IMR-90 (cell line): ENCODE results near the gene PDE5A. TPM values are rescaled to one million over a fixed set of nuclear protein-coding genes. Genes with fewer than 3 reads are reported as not detected.

Experiments
- ATAC-seq: fragments of 200-7000 bp; cut with Tn5 transposase; 2 replicates; pipeline ENCODE4 v1.9.1; 2020; ENCODE audit warnings: low read depth, mild to moderate bottlenecking, moderate library complexity
- BruUV-seq: library from RNA; stranded (reverse); fragments of 400-500 nt; replicated peaks from 2 replicates; lab custom pipeline; 2021; lab: Mats Ljungman, UMichigan
- CTCF ChIA-PET: fragments of 300-600 bp; formaldehyde crosslinking; extraction: SDS; loops from one replicate; lab custom pipeline; 2021; ENCODE audit warnings: antibody characterized with exemption; lab: Yijun Ruan, JAX
- POLR2A ChIA-PET: fragments of 300-600 bp; sonication (Branson Sonifier 250); formaldehyde crosslinking; loops from one replicate; lab custom pipeline; 2022; ENCODE audit warnings: antibody characterized with exemption; ENCODE audit not compliant: unreplicated experiment; lab: Charles Lee
- DNase-seq: peaks from one replicate; pipeline ENCODE4 v3.0.0; 2013
- H2AFZ ChIP-seq: replicated peaks from 2 replicates; pipeline ENCODE3; 2013; ENCODE audit warnings: low read length, mild to moderate bottlenecking; ENCODE audit not compliant: poor library complexity
- H2AK5ac ChIP-seq: 2 replicates; pipeline ENCODE4 v1.6.1; 2013; ENCODE audit warnings: low read depth, low read length, inconsistent platforms
- H2AK9ac ChIP-seq: replicated peaks from 2 replicates; pipeline ENCODE3; 2013; ENCODE audit warnings: mild to moderate bottlenecking, low read depth, low read length, moderate library complexity; ENCODE audit not compliant: poor library complexity
- H2BK120ac ChIP-seq: 2 replicates; pipeline ENCODE4 v1.6.1; 2013; ENCODE audit warnings: low read depth, low read length, inconsistent platforms
- H2BK15ac ChIP-seq: 3 replicates; pipeline ENCODE4 v1.6.1; 2013; ENCODE audit warnings: low read depth, low read length, inconsistent platforms
- H2BK20ac ChIP-seq: 2 replicates; pipeline ENCODE4 v1.6.1; 2013; ENCODE audit warnings: low read depth, mild to moderate bottlenecking, inconsistent platforms, low read length, moderate library complexity
- H2BK5ac ChIP-seq: 2 replicates; pipeline ENCODE4 v1.6.1; 2013; ENCODE audit warnings: mild to moderate bottlenecking, low read depth, low read length, inconsistent platforms; ENCODE audit not compliant: poor library complexity, severe bottlenecking
- H3K14ac ChIP-seq: replicated peaks from 2 replicates; pipeline ENCODE4 v1.6.1; 2013; ENCODE audit warnings: low read depth, low read length, inconsistent platforms
- H3K18ac ChIP-seq: 2 replicates; pipeline ENCODE4 v1.6.1; 2013; ENCODE audit warnings: low read depth, low read length, control low read depth
- H3K23ac ChIP-seq: 2 replicates; pipeline ENCODE4 v1.6.1; 2013; ENCODE audit warnings: low read depth, low read length, inconsistent platforms
- H3K27ac ChIP-seq: 2 replicates; pipeline ENCODE4 v1.5.1; 2013; ENCODE audit warnings: mild to moderate bottlenecking, control low read depth, low read length; ENCODE audit not compliant: insufficient read depth
- H3K27me3 ChIP-seq: 2 replicates; pipeline ENCODE4 v1.6.1; 2013; ENCODE audit warnings: low read length; ENCODE audit not compliant: control insufficient read depth, insufficient read depth
- H3K36me3 ChIP-seq: 2 replicates; pipeline ENCODE4 v1.6.1; 2013; ENCODE audit warnings: low read length, mixed read lengths; ENCODE audit not compliant: control insufficient read depth, insufficient read depth
- H3K4ac ChIP-seq: 2 replicates; pipeline ENCODE4 v1.6.1; 2013; ENCODE audit warnings: low read depth, low read length, inconsistent platforms
- H3K4me1 ChIP-seq: 2 replicates; pipeline ENCODE4 v1.6.1; 2013; ENCODE audit warnings: low read length, mixed read lengths; ENCODE audit not compliant: control insufficient read depth, insufficient read depth
- H3K4me2 ChIP-seq: 2 replicates; pipeline ENCODE4 v1.6.1; 2013; ENCODE audit warnings: low read depth, mild to moderate bottlenecking, control low read depth, low read length, moderate library complexity
- H3K4me3 ChIP-seq: 2 replicates; pipeline ENCODE4 v1.5.1; 2013; ENCODE audit warnings: low read depth, mild to moderate bottlenecking, control low read depth, low read length, moderate library complexity; ENCODE audit not compliant: insufficient read depth
- H3K56ac ChIP-seq: 2 replicates; pipeline ENCODE4 v1.6.1; 2013; ENCODE audit warnings: low read length, inconsistent platforms; ENCODE audit not compliant: insufficient read depth; ENCODE audit errors: extremely low read depth
- H3K79me1 ChIP-seq, 2 experiments: 2 replicates each; pipeline ENCODE4 v1.6.1; 2013; ENCODE audit warnings: low read length in 2 of 2, inconsistent platforms in 1 of 2, low read depth in 1 of 2
- H3K9ac ChIP-seq: 2 replicates; pipeline ENCODE4 v1.6.1; 2013; ENCODE audit warnings: low read depth, low read length, control low read depth
- H3K9me1 ChIP-seq: 2 replicates; pipeline ENCODE4 v1.6.1; 2013; ENCODE audit warnings: low read length, inconsistent platforms; ENCODE audit not compliant: insufficient read depth
- H3K9me3 ChIP-seq: 2 replicates; pipeline ENCODE4 v1.6.1; 2013; ENCODE audit warnings: low read length; ENCODE audit not compliant: control insufficient read depth, insufficient read depth
- H4K20me1 ChIP-seq: 2 replicates; pipeline ENCODE4 v1.6.1; 2013; ENCODE audit warnings: low read length, inconsistent platforms; ENCODE audit not compliant: insufficient read depth
- H4K5ac ChIP-seq: 2 replicates; pipeline ENCODE4 v1.6.1; 2013; ENCODE audit warnings: mild to moderate bottlenecking, low read depth, low read length, control low read depth
- H4K8ac ChIP-seq, 2 experiments: 2 replicates each; pipeline ENCODE4 v1.6.1; 2013; ENCODE audit warnings: low read depth in 2 of 2, low read length in 2 of 2, control low read depth in 1 of 2, inconsistent platforms in 1 of 2
- H4K91ac ChIP-seq: 2 replicates; pipeline ENCODE4 v1.6.1; 2013; ENCODE audit warnings: low read depth, low read length, inconsistent platforms; ENCODE audit not compliant: insufficient read depth
- BHLHE40 ChIP-seq: fragments of 150-350 bp; IDR thresholded peaks from 2 replicates; pipeline ENCODE4 v1.6.1; 2016; ENCODE audit warnings: mild to moderate bottlenecking, low read depth, low read length
- CHD1 ChIP-seq: IDR thresholded peaks from 2 replicates; pipeline ENCODE4 v1.6.1; 2012; ENCODE audit warnings: low read depth, low read length, improper control_type of control experiment
- MAFK ChIP-seq: IDR thresholded peaks from 2 replicates; pipeline ENCODE4 v1.6.1; 2012; ENCODE audit warnings: low read depth, low read length, improper control_type of control experiment
- MXI1 ChIP-seq: IDR thresholded peaks from 2 replicates; pipeline ENCODE4 v1.6.1; 2012; ENCODE audit warnings: low read depth, mild to moderate bottlenecking, low read length, moderate library complexity, borderline replicate concordance
- NFE2L2 ChIP-seq: fragments of 150-350 bp; IDR thresholded peaks from 2 replicates; pipeline ENCODE4 v1.6.1; 2016; ENCODE audit warnings: low read depth, mild to moderate bottlenecking, low read length
- POLR2A ChIP-seq: IDR thresholded peaks from 2 replicates; pipeline ENCODE4 v1.6.1; 2012; ENCODE audit warnings: mild to moderate bottlenecking, low read depth, low read length
- RFX5 ChIP-seq: IDR thresholded peaks from 2 replicates; pipeline ENCODE4 v1.8.0; 2012; ENCODE audit warnings: low read depth, mild to moderate bottlenecking, low read length, moderate library complexity
- WGBS, 2 experiments: methylation state at CpG; one replicate each; pipeline versions ENCODE4 v1.1.5 to v1.1.7; 2013; ENCODE audit warnings: missing lambda C conversion rate in 2 of 2; ENCODE audit not compliant: insufficient read length in 1 of 2; ENCODE audit errors: extremely low coverage in 2 of 2; 5-methylcytosine and 5-hydroxymethylcytosine counted together
- dilution Hi-C: fragments of 300-500 bp; cut with HindIII; formaldehyde crosslinking; loops from one replicate; pipeline ENCODE4 v1.14.3; 2018; ENCODE audit warnings: low sequenced_read_pairs; ENCODE audit not compliant: unreplicated experiment
- in situ Hi-C: fragments of 300-500 bp; cut with MboI; formaldehyde crosslinking; loops from 3 replicates; pipeline ENCODE4 v1.14.3; 2019; ENCODE audit warnings: low sequenced_read_pairs, inconsistent platforms, mixed read lengths
- intact Hi-C: fragments of 100-400 bp; cut with micrococcal nuclease; formaldehyde crosslinking; loops from 2 replicates; pipeline ENCODE4 v1.10.0; 2022
- polyA plus RNA-seq, 3 experiments: library from polyadenylated mRNA; depleted of rRNA; stranded (reverse); fragments of >200 nt; gene quantifications; 2 replicates each; pipeline ENCODE4 v1.2.3, GENCODE V29; 2012; ENCODE audit warnings: low replicate concordance in 1 of 3
- total RNA-seq: library from RNA; depleted of rRNA; stranded (reverse); fragments of >200 nt; gene quantifications from 2 replicates; pipeline ENCODE4 v1.2.3, GENCODE V29; 2012
- TF ChIP-seq, protein P1 (sequence below): fragments of 150-350 bp; IDR thresholded peaks from 2 replicates; pipeline ENCODE4 v1.6.1; 2016; ENCODE audit warnings: low read depth, mild to moderate bottlenecking, low read length, moderate library complexity, borderline replicate concordance
- TF ChIP-seq, protein P2 (sequence below): conservative IDR thresholded peaks from 2 replicates; pipeline ENCODE4 v1.5.1; 2012; ENCODE audit warnings: mild to moderate bottlenecking, low read depth, low read length, improper control_type of control experiment
- TF ChIP-seq, protein P3 (sequence below): fragments of 150-350 bp; IDR thresholded peaks from 2 replicates; pipeline ENCODE4 v1.6.1; 2017; ENCODE audit warnings: mild to moderate bottlenecking, antibody characterized with exemption, low read length, low read depth

The PDE5A gene
- total and polyA plus RNA-seq, 2 of the 4 experiments (the other 2 are of a cell fraction): 101 to 770 TPM

DNA sequence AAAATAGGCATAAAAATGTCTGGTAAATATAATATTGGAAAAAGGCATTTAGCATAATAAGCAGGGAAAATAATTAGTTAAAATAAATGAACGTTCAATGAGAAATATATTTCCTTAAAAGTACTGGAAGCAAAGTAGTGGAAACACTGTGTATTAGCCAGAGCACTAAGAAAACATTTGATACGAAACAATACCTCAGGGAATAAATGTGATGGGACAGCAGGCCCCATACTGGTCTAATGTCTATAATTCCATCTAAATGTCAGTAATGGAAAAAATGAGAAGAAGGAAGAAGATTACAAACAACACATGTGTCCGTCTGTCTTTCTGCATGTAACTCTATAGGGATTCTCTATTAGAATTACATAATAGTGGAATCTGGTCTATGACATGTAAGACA, 79.0 kb downstream of the PDE5A start:
- Histone ChIP-seq H2AFZ (no peak overlapping the region), H3K27me3 (no peaks in the 10 kb centered on the region), H3K4me3 (no peak overlapping the region), H3K9ac (no peak overlapping the region), H3K23ac (no peak overlapping the region), H3K4me1 (peaks cover 1% of the 10 kb centered on the region; the same call in 1 of the 2 replicates), H3K4me2 (no peak overlapping the region), H2BK120ac (no peak overlapping the region), H3K56ac (no peak overlapping the region), H2BK5ac (no peak overlapping the region), H2BK20ac (no peak overlapping the region), H3K36me3 (peaks cover 32% of the 10 kb centered on the region), H4K8ac (no peak overlapping the region; a peak in 1 of 4 replicates), H3K9me3 (no peaks in the 10 kb centered on the region), H3K4ac (no peak overlapping the region), H3K14ac (no peak overlapping the region), H2BK15ac (no peak overlapping the region), H4K20me1 (peaks cover 20% of the 10 kb centered on the region; the same call in 1 of the 2 replicates), H4K5ac (no peak overlapping the region), H2AK5ac (no peak overlapping the region), H4K91ac (no peak overlapping the region), H2AK9ac (no peak overlapping the region), H3K27ac (no peak overlapping the region), H3K9me1 (peaks cover 3% of the 10 kb centered on the region; the same call in 1 of the 2 replicates), H3K79me1 (peaks cover 8 to 25% of the 10 kb centered on the region in 2 experiments; a peak in 3 of 4 replicates), H3K18ac (no peak overlapping the region)
- intact Hi-C loops (loop anchor here (10.0 kb wide), 1 partner anchor 505 kb away; no protein-coding TSS in a partner anchor), dilution Hi-C loops (no loop called here), in situ Hi-C loops (loop anchor here (10.0 kb wide), 1 partner anchor 505 kb away; no protein-coding TSS in a partner anchor)
- POLR2A ChIA-PET: no interaction called here
- ATAC-seq: no peak
- 100% methylated on average over 1 of the region's 3 CpGs; no CpG with 5 or more reads in 1 of the 2 experiments for WGBS, 2 experiments
- CTCF ChIA-PET: no interaction called here
- DNase-seq: no peak
- TSS peak; percentile 0 for BruUV-seq
- TF ChIP-seq, protein P1, sequence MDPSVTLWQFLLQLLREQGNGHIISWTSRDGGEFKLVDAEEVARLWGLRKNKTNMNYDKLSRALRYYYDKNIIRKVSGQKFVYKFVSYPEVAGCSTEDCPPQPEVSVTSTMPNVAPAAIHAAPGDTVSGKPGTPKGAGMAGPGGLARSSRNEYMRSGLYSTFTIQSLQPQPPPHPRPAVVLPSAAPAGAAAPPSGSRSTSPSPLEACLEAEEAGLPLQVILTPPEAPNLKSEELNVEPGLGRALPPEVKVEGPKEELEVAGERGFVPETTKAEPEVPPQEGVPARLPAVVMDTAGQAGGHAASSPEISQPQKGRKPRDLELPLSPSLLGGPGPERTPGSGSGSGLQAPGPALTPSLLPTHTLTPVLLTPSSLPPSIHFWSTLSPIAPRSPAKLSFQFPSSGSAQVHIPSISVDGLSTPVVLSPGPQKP: no peak
- TF ChIP-seq RFX5 (no peak), MAFK (no peak), MXI1 (no peak), BHLHE40 (no peak), CHD1 (no peak), POLR2A (no peak), NFE2L2 (no peak)
- TF ChIP-seq, protein P2, sequence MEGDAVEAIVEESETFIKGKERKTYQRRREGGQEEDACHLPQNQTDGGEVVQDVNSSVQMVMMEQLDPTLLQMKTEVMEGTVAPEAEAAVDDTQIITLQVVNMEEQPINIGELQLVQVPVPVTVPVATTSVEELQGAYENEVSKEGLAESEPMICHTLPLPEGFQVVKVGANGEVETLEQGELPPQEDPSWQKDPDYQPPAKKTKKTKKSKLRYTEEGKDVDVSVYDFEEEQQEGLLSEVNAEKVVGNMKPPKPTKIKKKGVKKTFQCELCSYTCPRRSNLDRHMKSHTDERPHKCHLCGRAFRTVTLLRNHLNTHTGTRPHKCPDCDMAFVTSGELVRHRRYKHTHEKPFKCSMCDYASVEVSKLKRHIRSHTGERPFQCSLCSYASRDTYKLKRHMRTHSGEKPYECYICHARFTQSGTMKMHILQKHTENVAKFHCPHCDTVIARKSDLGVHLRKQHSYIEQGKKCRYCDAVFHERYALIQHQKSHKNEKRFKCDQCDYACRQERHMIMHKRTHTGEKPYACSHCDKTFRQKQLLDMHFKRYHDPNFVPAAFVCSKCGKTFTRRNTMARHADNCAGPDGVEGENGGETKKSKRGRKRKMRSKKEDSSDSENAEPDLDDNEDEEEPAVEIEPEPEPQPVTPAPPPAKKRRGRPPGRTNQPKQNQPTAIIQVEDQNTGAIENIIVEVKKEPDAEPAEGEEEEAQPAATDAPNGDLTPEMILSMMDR: no peak
- TF ChIP-seq, protein P3, sequence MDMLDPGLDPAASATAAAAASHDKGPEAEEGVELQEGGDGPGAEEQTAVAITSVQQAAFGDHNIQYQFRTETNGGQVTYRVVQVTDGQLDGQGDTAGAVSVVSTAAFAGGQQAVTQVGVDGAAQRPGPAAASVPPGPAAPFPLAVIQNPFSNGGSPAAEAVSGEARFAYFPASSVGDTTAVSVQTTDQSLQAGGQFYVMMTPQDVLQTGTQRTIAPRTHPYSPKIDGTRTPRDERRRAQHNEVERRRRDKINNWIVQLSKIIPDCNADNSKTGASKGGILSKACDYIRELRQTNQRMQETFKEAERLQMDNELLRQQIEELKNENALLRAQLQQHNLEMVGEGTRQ: no peak
